ENCODE measurements around the gene CLEC2L. TPM values are rescaled to one million over a fixed set of nuclear protein-coding genes. Genes with fewer than 3 reads are reported as not detected.
A peak's percentile ranks its signal among the peaks of the same experiment; 100 is the strongest.

CLEC2L gene
- total and polyA plus RNA-seq, 2 of the 8 experiments (the other 6 are each of a cell fraction or from before 2014, with no cell fraction given): 0.20 to 1.9 TPM

GRCh38 chr7:139568813-139569490, 45.5 kb downstream of the CLEC2L start:
- no peak overlapping the region for H3K4me2 ChIP-seq (ENCODE audit: insufficient read depth in 1 of 2, low read depth in 2 of 2, low read length in 2 of 2)
- H3K18ac ChIP-seq (ENCODE audit: extremely low read depth, low read length): no peak overlapping the region
- no peak overlapping the region for H2AFZ ChIP-seq (ENCODE audit: low read length)
- H2AK5ac ChIP-seq (ENCODE audit: low read depth, low read length): no peak overlapping the region
- no peak overlapping the region for H3K23ac ChIP-seq (ENCODE audit: insufficient read length)
- 91% methylated on average over 12 of the region's 12 CpGs; no CpG with 5 or more reads in 1 of the 2 experiments for WGBS, 2 experiments (ENCODE audit: extremely low coverage in 1 of 2, insufficient coverage in 1 of 2, insufficient read length in 1 of 2, insufficient replicate concordance in 2 of 2, low coverage in 1 of 2, low lambda C conversion rate in 2 of 2, missing lambda C conversion rate in 1 of 2)
- 0 out of 2 replicates have a peak overlapping the region, but pooled peaks have one; percentile 32 for H2BK20ac ChIP-seq (ENCODE audit: low read length)
- H3K9ac ChIP-seq (replicated peaks in 1 of 4; ENCODE audit: extremely low read depth in 1 of 4, low read depth in 3 of 4, low read length in 3 of 4): no peak overlapping the region
- DNase-seq (ENCODE audit: low read depth in 1 of 2, low spot score in 2 of 2): no peak
- no peak overlapping the region for H3K56ac ChIP-seq (replicated peaks; ENCODE audit: insufficient read length, low read depth, low read length)
- H2BK15ac ChIP-seq (ENCODE audit: low read length): no peak overlapping the region
- no peaks in the 10 kb centered on the region; a peak in 2 of 8 replicates for H3K36me3 ChIP-seq (ENCODE audit: control insufficient read depth in 2 of 4, insufficient read depth in 4 of 4, low read length in 3 of 4)
- FAIRE-seq: no peak
- ChIA-PET CTCF (ENCODE audit: partially characterized antibody) (interaction anchor here (0.6 to 6.3 kb wide), 14 partner anchors 12 to 820 kb away, joined by 3 to 54 read pairs (median 4); no protein-coding TSS in a partner anchor), POLR2A (ENCODE audit: partially characterized antibody) (interaction anchor here (1.4 kb wide), 1 partner anchor 69 kb away, joined by 3 read pairs; no protein-coding TSS in a partner anchor)
- no peak overlapping the region for H4K91ac ChIP-seq (replicated peaks; ENCODE audit: insufficient read length, low read length)
- no peaks in the 10 kb centered on the region for H3K79me1 ChIP-seq (ENCODE audit: low read depth, low read length)
- no peak overlapping the region for H2BK12ac ChIP-seq (ENCODE audit: low read depth, low read length)
- no peak overlapping the region for H3K14ac ChIP-seq (ENCODE audit: insufficient read length)
- H3K23me2 ChIP-seq (ENCODE audit: low read depth, low read length): no peaks in the 10 kb centered on the region
- no peaks in the 10 kb centered on the region for H3K9me3 ChIP-seq (ENCODE audit: insufficient read depth in 2 of 2, low read depth in 1 of 2, low read length in 1 of 2)
- H2BK5ac ChIP-seq (ENCODE audit: low read depth, low read length): no peak overlapping the region; the same call in 1 of the 2 replicates
- no peak overlapping the region for H3K4me3 ChIP-seq (ENCODE audit: extremely low read depth in 1 of 4, insufficient read depth in 2 of 4, low read depth in 3 of 4, low read length in 4 of 4)
- peaks cover 0 to 13% (median 3%) of the 10 kb centered on the region in 4 experiments; a peak in 3 of 7 replicates for H3K4me1 ChIP-seq (replicated peaks in 1 of 4; ENCODE audit: control insufficient read depth in 3 of 4, insufficient read depth in 4 of 4, low read length in 3 of 4)
- no peaks in the 10 kb centered on the region for H3K27me3 ChIP-seq (replicated peaks in 1 of 4; ENCODE audit: control insufficient read depth in 3 of 4, extremely low read depth in 1 of 4, insufficient read depth in 3 of 4, low read length in 3 of 4)
- no peak overlapping the region for H3K4ac ChIP-seq (replicated peaks; ENCODE audit: insufficient read length, low read depth, low read length)
- no peaks in the 10 kb centered on the region for H4K20me1 ChIP-seq (replicated peaks in 1 of 2; ENCODE audit: control insufficient read depth in 1 of 2, insufficient read depth in 2 of 2, low read length in 2 of 2)
- H2BK120ac ChIP-seq (replicated peaks; ENCODE audit: low read depth, low read length): no peak overlapping the region
- no peak overlapping the region for H4K8ac ChIP-seq (ENCODE audit: extremely low read depth, insufficient read depth, low read length)
- H3K27ac ChIP-seq (ENCODE audit: low read depth, low read length): no peak overlapping the region
- no peaks in the 10 kb centered on the region for H3K79me2 ChIP-seq (ENCODE audit: control insufficient read depth in 1 of 2, insufficient read depth in 2 of 2, low read length in 2 of 2)
- no peak overlapping the region for H4K5ac ChIP-seq (ENCODE audit: insufficient read length, low read depth, low read length)

Measured in H1 (cell line).